DMS 273 (cell line): ENCODE measurements around the gene ACADL.
"Not testable (repeated sequence)": the region's sequence is repeated elsewhere in the genome, so short reads cannot be mapped to it uniquely, and the experiment has no call there.

Experiments
- DNase-seq: peaks from one replicate; lab custom pipeline; 2025; ENCODE audit not compliant: unreplicated experiment; lab: John Stamatoyannopoulos, UW

Gene ACADL

GRCh38 chr2:210203147-210203546 lies 22.1 kb downstream of the ACADL start:
- no peak for DNase-seq

DNA sequence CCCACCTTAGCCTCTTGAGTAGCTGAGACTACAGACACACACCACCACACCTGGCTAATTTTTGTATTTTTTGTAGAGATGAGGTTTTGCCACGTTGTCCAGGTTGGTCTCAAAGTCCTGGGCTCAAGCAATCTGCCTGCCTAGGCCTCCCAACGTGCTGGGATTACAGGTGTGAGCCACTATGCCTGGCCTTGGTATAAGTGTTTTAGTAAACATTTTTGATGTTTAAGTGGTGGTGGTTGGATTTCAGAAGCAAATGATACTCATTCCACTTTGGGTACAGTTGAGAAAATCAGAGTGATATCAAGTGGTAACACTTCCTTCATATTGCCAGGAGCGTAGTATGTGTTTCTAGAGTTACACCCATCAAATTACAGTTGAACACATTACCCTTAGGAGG lies 25.4 kb downstream of the ACADL start:
- DNase-seq: no peak

GRCh38 chr2:210199186-210199765 lies 26.0 kb downstream of the ACADL start:
- peak; percentile 59 for DNase-seq

GRCh38 chr2:210198326-210198725 lies 26.9 kb downstream of the ACADL start:
- no peak for DNase-seq

GRCh38 chr2:210197720-210198119 lies 27.5 kb downstream of the ACADL start:
- DNase-seq: no peak

GRCh38 chr2:210195101-210195852 lies 30.0 kb downstream of the ACADL start:
- peak; percentile 74 for DNase-seq

DNA sequence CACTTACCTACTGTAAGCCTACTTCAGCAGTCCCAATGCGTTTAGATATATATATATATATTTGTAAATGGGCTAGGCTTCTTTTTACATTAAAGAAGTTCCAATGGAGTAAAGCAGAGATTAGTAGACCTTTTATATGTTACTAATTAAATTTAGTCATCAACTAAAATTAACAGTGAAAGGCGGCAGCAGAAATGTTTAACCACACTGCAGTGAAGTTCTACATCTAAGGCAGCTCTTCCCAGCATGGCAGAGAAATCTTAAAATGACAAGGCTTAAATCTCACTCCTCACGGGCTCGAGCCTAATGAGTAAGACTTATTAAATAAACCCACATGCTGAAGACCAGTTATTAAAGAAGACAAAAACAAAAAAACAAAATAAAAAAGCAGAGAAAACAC lies 34.9 kb downstream of the ACADL start:
- no peak for DNase-seq

DNA sequence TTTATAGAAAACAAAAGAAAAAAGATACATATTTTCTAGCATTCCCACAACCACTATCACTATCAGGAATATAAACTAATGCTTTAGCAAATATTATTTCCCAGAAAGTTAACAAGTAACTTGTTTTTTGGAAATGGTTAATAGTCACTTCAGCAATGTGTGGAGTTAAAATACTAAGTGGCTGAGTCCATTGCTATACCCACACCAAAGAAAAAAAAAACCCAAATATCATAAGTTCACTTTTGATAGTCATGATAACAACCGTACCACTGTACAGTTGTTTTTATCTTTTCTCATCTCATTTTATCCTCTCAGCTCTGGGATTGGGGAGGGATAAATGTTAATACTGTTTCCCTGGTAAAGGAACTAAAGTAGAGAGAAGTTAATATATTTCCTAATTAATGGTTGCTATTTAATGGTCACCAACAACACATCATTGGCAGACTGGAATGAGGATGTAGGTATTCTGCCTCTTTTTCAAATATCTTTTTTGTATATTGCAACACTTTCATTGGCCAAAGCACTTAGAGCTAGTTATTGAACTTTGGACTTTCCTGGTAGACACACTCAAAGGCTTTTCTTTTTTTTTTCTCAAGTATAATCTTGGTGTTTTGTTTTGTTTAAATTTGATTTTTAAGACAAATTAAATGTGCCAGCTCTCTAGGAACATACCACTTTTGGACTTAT lies 35.7 kb downstream of the ACADL start:
- no peak for DNase-seq

- peak; percentile 48 for DNase-seq
Measured at GRCh38 chr2:210188755-210189154, 36.5 kb downstream of the ACADL start.

DNA sequence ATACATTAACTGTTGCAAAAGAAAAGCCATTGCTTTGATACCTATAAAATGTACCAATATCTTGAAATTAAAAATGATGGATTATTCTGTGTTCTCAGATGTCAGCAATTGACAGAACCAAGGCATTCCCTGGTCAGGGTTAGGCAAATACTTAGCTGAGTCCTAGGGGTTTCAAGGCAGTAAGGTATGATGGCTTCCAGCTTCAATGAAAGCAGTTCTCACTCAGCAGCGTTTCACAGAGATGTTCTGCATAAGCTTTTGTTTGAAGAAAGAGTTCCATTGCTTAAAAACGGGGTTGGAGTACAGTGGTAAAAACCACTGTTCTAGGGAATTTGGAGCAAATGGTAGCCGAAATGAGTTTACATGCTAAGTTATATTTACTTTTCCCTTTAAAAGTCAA lies 37.1 kb downstream of the ACADL start:
- DNase-seq: peak; percentile 5

DNA sequence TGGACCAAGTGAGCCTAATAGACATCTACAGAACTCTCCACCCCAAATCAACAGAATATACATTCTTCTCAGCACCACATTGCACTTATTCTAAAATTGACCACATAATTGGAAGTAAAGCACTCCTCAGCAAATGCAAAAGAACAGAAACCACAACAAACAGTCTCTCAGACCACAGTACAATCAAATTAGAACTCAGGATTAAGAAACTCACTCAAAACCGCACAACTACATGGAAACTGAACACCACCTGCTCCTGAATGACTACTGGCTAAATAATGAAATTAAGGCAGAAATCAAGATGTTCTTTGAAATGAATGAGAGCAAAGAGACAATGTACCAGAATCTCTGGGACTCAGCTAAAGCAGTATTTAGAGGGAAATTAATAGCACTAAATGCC lies 41.3 kb downstream of the ACADL start:
- DNase-seq: not testable (repeated sequence)

GRCh38 chr2:210181606-210182088 lies 43.6 kb downstream of the ACADL start:
- DNase-seq: peak; percentile 75

DNA sequence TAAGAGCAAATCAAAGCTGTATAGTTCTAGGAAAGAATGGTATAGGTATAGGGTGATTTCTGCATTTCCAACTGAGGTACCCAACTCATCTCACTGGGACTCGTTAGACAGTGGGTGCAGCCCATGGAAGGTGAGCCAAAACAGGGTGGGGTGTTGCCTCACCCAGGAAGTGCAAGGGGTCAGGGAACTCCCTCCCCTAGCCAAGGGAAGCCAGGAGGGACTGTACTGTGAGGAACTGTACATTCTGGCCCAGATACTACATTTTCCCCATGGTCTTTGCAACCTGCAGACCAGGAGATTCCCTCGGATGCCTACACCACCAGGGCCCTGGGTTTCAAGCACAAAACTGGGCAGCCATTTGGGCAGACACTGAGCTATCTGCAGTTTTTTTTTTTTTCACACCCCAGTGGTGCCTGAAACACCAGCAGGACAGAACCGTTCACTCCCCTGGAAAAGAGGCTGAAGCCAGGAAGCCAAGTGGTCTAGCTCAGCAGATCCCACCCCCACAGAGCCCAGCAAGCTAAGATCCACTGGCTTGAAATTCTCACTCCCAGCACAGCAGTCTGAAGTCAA lies 44.1 kb downstream of the ACADL start:
- not testable (repeated sequence) for DNase-seq

- DNase-seq: no peak
Measured at GRCh38 chr2:210180477-210180876, 44.8 kb downstream of the ACADL start.

DNA sequence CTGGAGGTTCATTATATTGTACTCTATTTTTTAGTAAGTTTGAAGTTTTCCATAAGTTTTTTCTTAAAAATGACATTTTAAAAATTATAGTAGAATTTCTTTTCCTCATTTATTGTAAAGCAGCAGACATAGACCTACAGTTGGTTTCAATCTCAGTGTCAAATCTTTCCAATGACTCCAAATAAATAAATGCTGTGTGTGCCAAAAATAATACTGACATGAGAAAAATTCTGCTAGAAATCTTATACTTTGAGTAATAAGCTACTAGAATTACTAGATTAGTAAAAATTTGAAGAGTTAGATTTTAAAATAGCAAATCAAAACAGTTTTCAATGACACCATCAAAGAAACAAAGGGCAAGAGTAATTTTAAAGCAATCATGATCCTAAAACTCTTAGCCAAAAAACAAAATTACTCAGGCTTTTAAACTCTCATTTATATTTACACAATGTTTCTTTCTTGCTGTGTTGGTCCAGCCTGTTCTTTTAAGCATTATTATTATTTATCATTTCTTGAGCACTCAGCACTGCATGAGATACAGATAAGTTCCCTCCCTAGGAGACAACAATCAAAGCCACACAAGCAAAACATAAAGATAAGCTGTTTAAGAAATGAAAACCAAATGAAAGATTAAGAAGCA lies 45.8 kb downstream of the ACADL start:
- DNase-seq: no peak

GRCh38 chr2:210177769-210178168 lies 47.5 kb downstream of the ACADL start:
- no peak for DNase-seq

- not testable (repeated sequence) for DNase-seq
Measured at GRCh38 chr2:210177115-210177514, 48.1 kb downstream of the ACADL start.

GRCh38 chr2:210174086-210174485 lies 51.2 kb downstream of the ACADL start:
- no peak for DNase-seq

- no peak for DNase-seq
Measured at GRCh38 chr2:210172219-210172575, 53.0 kb downstream of the ACADL start.

- peak; percentile 98 for DNase-seq
Measured at GRCh38 chr2:210171309-210172218, 53.7 kb downstream of the ACADL start, which contains the start of gene KANSL1L. KANSL1L (minus strand) TSS chr2:210171409; CDS start chr2:210154582, 16,827 bp downstream.
